ENCODE results near the gene DDX43.

DNA sequence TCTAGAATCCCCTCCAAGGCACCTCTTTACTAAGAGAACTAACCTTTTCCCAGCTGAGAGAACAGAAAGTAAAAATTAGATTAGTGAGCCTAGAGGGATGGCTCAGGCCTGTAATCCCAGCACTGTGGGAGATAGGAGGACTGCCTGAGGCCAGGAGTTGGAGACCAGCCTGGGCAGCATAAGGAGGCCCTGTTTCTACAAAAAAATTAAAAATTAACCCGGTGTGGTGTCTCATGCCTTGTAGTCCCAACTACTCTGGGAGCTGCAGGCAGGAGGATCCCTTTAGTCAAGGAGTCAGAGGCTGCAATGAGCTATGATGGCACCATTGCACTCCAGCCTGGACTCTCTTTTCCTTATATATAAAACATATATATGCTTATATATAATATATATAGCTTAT is 19.4 kb upstream of the DDX43 start:
- TF ChIP-seq, protein P1, sequence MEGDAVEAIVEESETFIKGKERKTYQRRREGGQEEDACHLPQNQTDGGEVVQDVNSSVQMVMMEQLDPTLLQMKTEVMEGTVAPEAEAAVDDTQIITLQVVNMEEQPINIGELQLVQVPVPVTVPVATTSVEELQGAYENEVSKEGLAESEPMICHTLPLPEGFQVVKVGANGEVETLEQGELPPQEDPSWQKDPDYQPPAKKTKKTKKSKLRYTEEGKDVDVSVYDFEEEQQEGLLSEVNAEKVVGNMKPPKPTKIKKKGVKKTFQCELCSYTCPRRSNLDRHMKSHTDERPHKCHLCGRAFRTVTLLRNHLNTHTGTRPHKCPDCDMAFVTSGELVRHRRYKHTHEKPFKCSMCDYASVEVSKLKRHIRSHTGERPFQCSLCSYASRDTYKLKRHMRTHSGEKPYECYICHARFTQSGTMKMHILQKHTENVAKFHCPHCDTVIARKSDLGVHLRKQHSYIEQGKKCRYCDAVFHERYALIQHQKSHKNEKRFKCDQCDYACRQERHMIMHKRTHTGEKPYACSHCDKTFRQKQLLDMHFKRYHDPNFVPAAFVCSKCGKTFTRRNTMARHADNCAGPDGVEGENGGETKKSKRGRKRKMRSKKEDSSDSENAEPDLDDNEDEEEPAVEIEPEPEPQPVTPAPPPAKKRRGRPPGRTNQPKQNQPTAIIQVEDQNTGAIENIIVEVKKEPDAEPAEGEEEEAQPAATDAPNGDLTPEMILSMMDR (IDR thresholded peaks at IDR 0.05): no peak
- TF ChIP-seq POLR2A (IDR thresholded peaks at IDR 0.05): no peak
